K562 (cell line): ENCODE data around the gene PGPEP1. TPM values are rescaled to one million over a fixed set of nuclear protein-coding genes. Genes with fewer than 3 reads are reported as not detected.

Source experiments
- ATAC-seq: fragments of 200-7000 bp; cut with Tn5 transposase; 3 replicates; pipeline ENCODE4 v1.9.1; 2020; ENCODE audit warnings: moderate library complexity
- BruUV-seq: library from RNA; stranded (reverse); fragments of 400-500 nt; replicated peaks from 2 replicates; lab custom pipeline; 2021; lab: Mats Ljungman, UMichigan
- CTCF ChIA-PET: fragments of 300-600 bp; formaldehyde crosslinking; extraction: SDS; loops from one replicate; lab custom pipeline; 2021; ENCODE audit warnings: low intra/inter-chr PET ratio; lab: Yijun Ruan, JAX
- POLR2A ChIA-PET: fragments of 300-600, 350-650 bp; sonication (Branson Sonifier 250); formaldehyde crosslinking; extraction: SDS; loops from one replicate; lab custom pipeline; 2021; ENCODE audit warnings: antibody characterized with exemption, inconsistent platforms; lab: Yijun Ruan, JAX
- DNase-seq, 4 experiments: peaks; one replicate each; pipeline versions ENCODE4 v3.0.0 to v3.0.0-alpha.2; 2011 to 2018; ENCODE audit warnings: low spot score in 3 of 4, mixed read lengths in 3 of 4; ENCODE audit errors: extremely low read depth in 1 of 4
- FAIRE-seq: peaks from 2 replicates; lab custom pipeline; 2011; peaks lifted over from hg19 to GRCh38; lab: Jason Lieb, UNC
- H2AFZ ChIP-seq: 2 replicates; pipeline ENCODE4 v1.6.0; 2011; ENCODE audit warnings: low read depth, low read length, control low read depth, inconsistent platforms
- H3K27ac ChIP-seq: fragments of 200-600 bp; 3 replicates; pipeline ENCODE4 v1.8.0; 2011; ENCODE audit warnings: low read depth, mild to moderate bottlenecking, control low read depth, inconsistent platforms, low read length, moderate library complexity, mixed read lengths; ENCODE audit errors: extremely low read depth
- H3K27me3 ChIP-seq, 2 experiments: fragments of 300-600 bp in 1 of 2; 2 replicates in 1 of 2; 3 replicates in 1 of 2; pipeline versions ENCODE4 v1.6.0 to v1.8.0; 2011; ENCODE audit warnings: inconsistent platforms in 2 of 2, low read length in 2 of 2, mild to moderate bottlenecking in 1 of 2, mixed read lengths in 1 of 2, moderate library complexity in 1 of 2; ENCODE audit not compliant: control insufficient read depth in 2 of 2, insufficient read depth in 2 of 2
- H3K36me3 ChIP-seq: fragments of 300-600 bp; 3 replicates; pipeline ENCODE4 v1.8.0; 2011; ENCODE audit warnings: mild to moderate bottlenecking, low read length, inconsistent platforms; ENCODE audit not compliant: control insufficient read depth, insufficient read depth
- H3K4me1 ChIP-seq, 2 experiments: fragments of 200-600 bp in 1 of 2; replicated peaks in 1 of 2; 2 replicates in 1 of 2; 3 replicates in 1 of 2; pipeline versions ENCODE4 v1.5.1 to v1.8.0; 2011; ENCODE audit warnings: inconsistent platforms in 2 of 2, low read length in 2 of 2, mild to moderate bottlenecking in 1 of 2, mixed read lengths in 1 of 2, moderate library complexity in 1 of 2; ENCODE audit not compliant: control insufficient read depth in 2 of 2, insufficient read depth in 2 of 2
- H3K4me2 ChIP-seq: 2 replicates; pipeline ENCODE4 v1.6.1; 2011; ENCODE audit warnings: low read length, control low read depth, inconsistent platforms, mixed read lengths; ENCODE audit not compliant: insufficient read depth
- H3K4me3 ChIP-seq: fragments of 200-600 bp; sonication (generic), shearing (Covaris generic); 2 replicates; pipeline ENCODE4 v1.5.1; 2016; ENCODE audit warnings: control low read depth, inconsistent platforms
- H3K79me2 ChIP-seq: fragments of 200-600 bp; 3 replicates; pipeline ENCODE4 v1.8.0; 2011; ENCODE audit warnings: low read length, inconsistent platforms; ENCODE audit not compliant: control insufficient read depth, insufficient read depth
- H3K9ac ChIP-seq, 2 experiments: 2 replicates each; pipeline versions ENCODE4 v1.6.0 to v1.6.1; 2011; ENCODE audit warnings: low read depth in 2 of 2, low read length in 2 of 2, control low read depth in 1 of 2, inconsistent platforms in 1 of 2, mild to moderate bottlenecking in 1 of 2, mixed read lengths in 1 of 2; ENCODE audit not compliant: insufficient read depth in 1 of 2
- H3K9me1 ChIP-seq: one replicate; pipeline ENCODE4 v1.6.0; 2011; ENCODE audit warnings: inconsistent platforms, mild to moderate bottlenecking, low read length, moderate library complexity; ENCODE audit not compliant: control insufficient read depth, insufficient read depth
- H3K9me3 ChIP-seq: replicated peaks from 2 replicates; pipeline ENCODE4 v1.5.1; 2011; ENCODE audit warnings: low read depth, low read length, inconsistent platforms; ENCODE audit not compliant: control insufficient read depth, insufficient read depth
- H4K20me1 ChIP-seq: replicated peaks from 2 replicates; pipeline ENCODE4 v1.6.1; 2011; ENCODE audit warnings: low read length, inconsistent platforms, mixed read lengths; ENCODE audit not compliant: control insufficient read depth, insufficient read depth
- CSDE1 ChIP-seq, 2 experiments: fragments of 450-650 bp; IDR thresholded peaks; 2 replicates each; pipeline ENCODE4 v1.6.1; 2016; ENCODE audit warnings: mild to moderate bottlenecking in 1 of 2
- ETV5 ChIP-seq: sonication (generic); formaldehyde crosslinking; IDR thresholded peaks from 2 replicates; pipeline ENCODE4 v1.4.0; 2020; ENCODE audit warnings: low read depth, mild to moderate bottlenecking, missing genetic modification reagents
- FOXA3 ChIP-seq, 2 experiments: fragments of 450-650 bp in 1 of 2; sonication (generic) in 1 of 2; formaldehyde crosslinking; IDR thresholded peaks in 1 of 2; conservative IDR thresholded peaks in 1 of 2; 2 replicates each; pipeline versions ENCODE4 v1.4.0 to v1.8.0; 2020 to 2022; ENCODE audit warnings: mild to moderate bottlenecking in 2 of 2, missing genetic modification reagents in 1 of 2
- FOXO4 ChIP-seq: fragments of 450-650 bp; formaldehyde crosslinking; IDR thresholded peaks from 2 replicates; pipeline ENCODE4 v1.4.0; 2020; ENCODE audit warnings: mild to moderate bottlenecking, moderate library complexity
- NCOA6 ChIP-seq: fragments of 450-650 bp; IDR thresholded peaks from 2 replicates; pipeline ENCODE4 v1.6.1; 2017; ENCODE audit warnings: mild to moderate bottlenecking
- PPARD ChIP-seq: fragments of 250-450 bp; sonication (Bioruptor Pico); IDR thresholded peaks from 2 replicates; pipeline ENCODE4 v1.8.0; 2022; ENCODE audit warnings: inconsistent platforms, mild to moderate bottlenecking, moderate library complexity
- RAD21 ChIP-seq, 2 experiments: fragments of 250-450 bp in 1 of 2; fragments of 450-650 bp in 1 of 2; sonication (Bioruptor Pico) in 1 of 2; formaldehyde crosslinking in 1 of 2; IDR thresholded peaks in 1 of 2; conservative IDR thresholded peaks in 1 of 2; 2 replicates each; pipeline versions ENCODE4 v1.4.0 to v1.8.0; 2020 to 2022; ENCODE audit warnings: mild to moderate bottlenecking in 2 of 2, moderate library complexity in 1 of 2
- RFX7 ChIP-seq: fragments of 250-450 bp; sonication (Bioruptor Pico); IDR thresholded peaks from 2 replicates; pipeline ENCODE4 v1.5.1; 2021; ENCODE audit warnings: mild to moderate bottlenecking
- SP2 ChIP-seq: IDR thresholded peaks from 2 replicates; pipeline ENCODE4 v1.6.1; 2011; ENCODE audit warnings: mild to moderate bottlenecking, low read depth, low read length, moderate library complexity; ENCODE audit not compliant: poor library complexity, severe bottlenecking; ENCODE audit errors: extremely low read depth
- STAT6 ChIP-seq: sonication (generic); formaldehyde crosslinking; IDR thresholded peaks from 2 replicates; pipeline ENCODE4 v1.8.1; 2023; ENCODE audit warnings: mild to moderate bottlenecking, missing genetic modification reagents
- TARDBP ChIP-seq: fragments of 450-650 bp; IDR thresholded peaks from 2 replicates; pipeline ENCODE4 v1.6.1; 2016
- THAP7 ChIP-seq: fragments of 250-450 bp; sonication (Bioruptor Pico); IDR thresholded peaks from 2 replicates; pipeline ENCODE4 v1.5.0; 2021
- ZFP91 ChIP-seq: sonication (generic); formaldehyde crosslinking; IDR thresholded peaks from 2 replicates; pipeline ENCODE4 v1.8.0; 2022; ENCODE audit warnings: mild to moderate bottlenecking, missing genetic modification reagents
- ZNF124 ChIP-seq: sonication (generic); formaldehyde crosslinking; IDR thresholded peaks from 2 replicates; pipeline ENCODE4 v1.8.1; 2022; ENCODE audit warnings: missing genetic modification reagents
- WGBS: fragments of 100-300 bp; shearing (Covaris generic); methylation state at CpG from one replicate; pipeline ENCODE4 v1.1.6; 2016; ENCODE audit warnings: low coverage, mixed read lengths; ENCODE audit not compliant: insufficient coverage; ENCODE audit errors: missing lambda C conversion rate; 5-methylcytosine and 5-hydroxymethylcytosine counted together
- in situ Hi-C: fragments of 300-500 bp; cut with MboI; formaldehyde crosslinking; loops from 4 replicates; pipeline ENCODE4 v1.15.0; 2018; ENCODE audit warnings: inconsistent platforms, mixed read lengths
- intact Hi-C: fragments of 100-400 bp; cut with micrococcal nuclease; formaldehyde crosslinking; loops from 2 replicates; pipeline ENCODE4 v1.14.2; 2022
- polyA plus RNA-seq, 8 experiments: library from polyadenylated mRNA; depleted of rRNA in 4 of 8; stranded (reverse) in 5 of 8; unstranded in 3 of 8; fragments of >200 nt; fragmentation: Nextera tagmentation in 2 of 8; fragmentation: Illumina TruSeq in 1 of 8; extraction: Ambion mirVana in 2 of 8; extraction: Trizol in 1 of 8; gene quantifications; 2 replicates each; pipeline versions ENCODE4 v1.2.1 to v1.2.3, GENCODE V29; 2011 to 2014; ENCODE audit warnings: inconsistent platforms in 1 of 8, missing spikeins in 1 of 8
- total RNA-seq, 7 experiments: library from RNA; depleted of rRNA in 6 of 7; stranded (reverse); fragments of >200 nt in 6 of 7; fragmentation: Illumina TruSeq in 2 of 7; extraction: Trizol in 2 of 7; gene quantifications; 2 replicates each; pipeline versions ENCODE4 v1.2.1 to v1.2.3, GENCODE V29; 2011 to 2021; ENCODE audit warnings: low replicate concordance in 1 of 7

Gene PGPEP1
- total and polyA plus RNA-seq, 9 of the 15 experiments (the other 6 are each of a cell fraction or from before 2014, with no cell fraction given): 10.0 to 69.6 (median 33.5) TPM

GRCh38 chr19:18397242-18398202 is 57.1 kb downstream of the PGPEP1 start, which contains the start of gene LRRC25:
Gene LRRC25 (minus strand): TSS chr19:18397622. CDS start chr19:18396963, 659 bp downstream.
- ChIA-PET CTCF (no interaction called here), POLR2A (interaction anchor here (1.1 to 2.5 kb wide), 3 partner anchors 9 to 17 kb away, joined by 4 to 28 read pairs (median 6); partner anchors contain the start of gene GDF15)
- H3K9me1 ChIP-seq: no peaks in the 10 kb centered on the region
- no peak within 1 kb of the TSS for H3K27ac ChIP-seq
- 5% methylated on average over 33 of the region's 33 CpGs for WGBS
- no peak for FAIRE-seq
- H3K4me2 ChIP-seq: peak within 1 kb of the TSS; percentile 74
- peak within 1 kb of the TSS; percentile 27 for H3K4me3 ChIP-seq
- in situ Hi-C loops: no loop called here
- H2AFZ ChIP-seq: peak within 1 kb of the TSS; percentile 78
- no peaks in the 10 kb centered on the region for H3K9me3 ChIP-seq
- intact Hi-C loops: no loop called here
- peak; percentile 53 to 78 (median 74) for DNase-seq
- H3K36me3 ChIP-seq: no peaks in the 10 kb centered on the region
- no peaks in the 10 kb centered on the region for H3K79me2 ChIP-seq
- peak within 1 kb of the TSS in 1 of 2 experiments; percentile 82; a peak in 2 of 4 replicates for H3K9ac ChIP-seq
- H4K20me1 ChIP-seq: no peaks in the 10 kb centered on the region
- no TSS peak for BruUV-seq
- ATAC-seq: peak; percentile 67
- peaks cover 12 to 28% of the 10 kb centered on the region in 2 experiments for H3K4me1 ChIP-seq
- H3K27me3 ChIP-seq: no peaks in the 10 kb centered on the region
- no peak for TF ChIP-seq NCOA6
- TF ChIP-seq RFX7 (CRISPR knock-in tag): no peak
- TF ChIP-seq RAD21 (CRISPR knock-in tag; conservative IDR thresholded peaks at IDR 0.05 in 1 of 2, IDR thresholded peaks at IDR 0.05 in 1 of 2): no peak
- no peak for TF ChIP-seq ZNF124 (CRISPR knock-in tag)
- peak; percentile 40 to 85; a peak in 3 of 4 replicates for TF ChIP-seq FOXA3 (CRISPR knock-in tag; conservative IDR thresholded peaks at IDR 0.05 in 1 of 2, IDR thresholded peaks at IDR 0.05 in 1 of 2)
- no peak for TF ChIP-seq PPARD (CRISPR knock-in tag)
- 0 out of 2 replicates have a peak, but pooled peaks have one; percentile 41 for TF ChIP-seq TARDBP
- no peak for TF ChIP-seq SP2
- TF ChIP-seq ETV5 (CRISPR knock-in tag): no peak
- no peak for TF ChIP-seq THAP7 (CRISPR knock-in tag)
- peak in 1 of 2 experiments; percentile 57; a peak in 1 of 4 replicates for TF ChIP-seq CSDE1 (IDR thresholded peaks at IDR 0.05)
- TF ChIP-seq ZFP91: no peak
- TF ChIP-seq STAT6: no peak
- no peak for TF ChIP-seq FOXO4 (CRISPR knock-in tag)
